BLaER1 treated with 17β-estradiol and CSF1 and Interleukin-3, amounts not matched to agents 10 nM and 100 nM (cell line): ENCODE data around the gene ANO1.

Experiments used
- H3K27ac ChIP-seq, 11 experiments: shearing (Covaris generic); formaldehyde crosslinking; 2 replicates each; pipeline ENCODE4 v1.8.1; 2022
- H3K27me3 ChIP-seq, 11 experiments: shearing (Covaris generic); formaldehyde crosslinking; 2 replicates each; pipeline ENCODE4 v1.8.1; 2022
- H3K36me3 ChIP-seq, 11 experiments: shearing (Covaris generic); formaldehyde crosslinking; 2 replicates each; pipeline ENCODE4 v1.8.1; 2022
- H3K4me1 ChIP-seq, 10 experiments: shearing (Covaris generic); formaldehyde crosslinking; 2 replicates each; pipeline ENCODE4 v1.8.1; 2022
- H3K4me2 ChIP-seq, 11 experiments: shearing (Covaris generic); formaldehyde crosslinking; 2 replicates each; pipeline ENCODE4 v1.8.1; 2022
- H3K4me3 ChIP-seq, 10 experiments: shearing (Covaris generic); formaldehyde crosslinking; 2 replicates each; pipeline ENCODE4 v1.8.1; 2022
- H3K9ac ChIP-seq, 11 experiments: shearing (Covaris generic); formaldehyde crosslinking; 2 replicates each; pipeline ENCODE4 v1.8.1; 2022
- H3K9me3 ChIP-seq, 11 experiments: shearing (Covaris generic); formaldehyde crosslinking; replicated peaks in 1 of 11; 2 replicates each; pipeline ENCODE4 v1.8.1; 2022
- H4K20me1 ChIP-seq, 11 experiments: shearing (Covaris generic); formaldehyde crosslinking; 2 replicates each; pipeline ENCODE4 v1.8.1; 2022
- Cebpa-rat ChIP-seq, 11 experiments: shearing (Covaris generic); IDR thresholded peaks; 2 replicates each; pipeline ENCODE4 v1.8.1; 2022

ANO1 gene

DNA sequence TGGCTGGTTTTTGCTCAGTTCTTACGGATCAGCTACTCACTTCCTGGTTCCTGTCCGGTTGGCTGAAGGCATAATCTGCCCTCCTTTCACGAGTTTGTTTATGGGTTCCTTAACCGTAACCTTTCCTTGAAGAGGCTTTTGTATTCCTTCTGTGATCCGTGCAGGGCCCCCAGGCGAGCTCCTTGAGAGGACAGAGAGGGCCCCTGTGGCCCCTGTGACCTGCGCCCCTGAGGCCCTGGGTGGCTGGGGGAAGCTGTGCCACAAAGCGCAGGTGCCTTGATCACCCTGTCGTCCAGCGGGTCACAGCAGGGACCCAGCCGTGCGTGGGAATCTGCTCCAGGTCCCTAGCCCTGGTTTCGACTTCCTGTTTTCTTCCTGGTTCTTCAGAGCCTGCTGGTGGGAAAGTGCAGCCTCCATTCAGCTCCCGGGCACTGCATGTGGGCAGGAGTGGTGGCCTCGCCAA, 97.2 kb downstream of the ANO1 start:
- H3K4me3 ChIP-seq = no peak overlapping the region
- no peaks in the 10 kb centered on the region for H3K9me3 ChIP-seq
- H4K20me1 ChIP-seq = no peaks in the 10 kb centered on the region
- TF ChIP-seq Cebpa-rat (IDR thresholded peaks at IDR 0.05) = no peak
- peak overlapping the region in 4 of 11 experiments; percentile 16 to 48 (median 26); a peak in 5 of 22 replicates for H3K9ac ChIP-seq
- peak overlapping the region in 8 of 11 experiments; percentile 36 to 64 (median 50); a peak in 14 of 22 replicates for H3K27ac ChIP-seq
- H3K4me1 ChIP-seq = peaks cover 9 to 20% (median 16%) of the 10 kb centered on the region in 10 experiments
- H3K27me3 ChIP-seq = no peaks in the 10 kb centered on the region
- peak overlapping the region; percentile 49 to 84 (median 71) for H3K4me2 ChIP-seq
- no peaks in the 10 kb centered on the region for H3K36me3 ChIP-seq

DNA sequence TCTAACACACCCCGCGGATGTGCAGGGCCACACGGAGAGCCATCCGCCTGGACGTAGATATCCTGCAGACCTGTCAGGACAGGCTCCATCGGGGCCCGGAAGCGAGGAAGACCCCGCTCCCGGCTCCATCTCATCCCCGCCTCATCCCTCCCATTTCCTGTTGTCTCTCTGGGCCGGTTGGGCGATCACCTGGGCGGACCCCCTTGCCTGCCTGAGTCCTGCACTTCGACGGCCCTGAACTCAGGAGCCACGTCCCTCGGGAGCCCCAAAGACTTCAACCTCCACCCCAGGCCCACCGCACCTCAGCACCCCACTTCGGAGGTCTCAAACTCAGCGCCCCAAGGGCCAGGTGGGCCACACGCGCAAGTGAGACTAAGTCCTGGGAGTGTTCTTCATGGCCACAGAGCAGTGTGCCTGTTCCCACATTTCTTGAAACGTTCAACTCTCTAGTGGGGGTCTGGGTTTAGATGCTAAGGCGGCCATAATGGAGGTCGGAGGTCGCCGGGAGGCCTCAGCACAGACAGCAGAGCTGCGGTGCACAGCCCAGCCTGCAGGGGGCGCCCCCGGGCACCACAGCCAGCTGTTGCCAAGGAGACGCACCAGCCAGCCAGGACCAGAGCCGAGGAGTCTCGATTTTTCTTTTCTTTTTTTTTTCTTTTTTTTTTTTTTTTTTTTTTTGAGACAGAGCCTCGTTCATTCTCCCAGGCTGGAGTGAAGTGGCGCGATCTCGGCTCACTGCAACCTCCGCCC, 99.0 kb downstream of the ANO1 start:
- no peak overlapping the region for H3K9ac ChIP-seq
- H3K9me3 ChIP-seq = no peaks in the 10 kb centered on the region
- H3K27me3 ChIP-seq = no peaks in the 10 kb centered on the region
- no peak overlapping the region for H3K4me3 ChIP-seq
- TF ChIP-seq Cebpa-rat (IDR thresholded peaks at IDR 0.05) = no peak
- no peaks in the 10 kb centered on the region; a peak in 1 of 22 replicates for H4K20me1 ChIP-seq
- no peaks in the 10 kb centered on the region for H3K36me3 ChIP-seq
- peaks cover 9 to 23% (median 17%) of the 10 kb centered on the region in 10 experiments for H3K4me1 ChIP-seq
- H3K4me2 ChIP-seq = no peak overlapping the region; a peak in 1 of 22 replicates
- no peak overlapping the region for H3K27ac ChIP-seq

GRCh38 chr11:70180906-70181305, 102.8 kb downstream of the ANO1 start:
- peak overlapping the region in 2 of 11 experiments; percentile 78 to 79; a peak in 4 of 22 replicates for H3K27ac ChIP-seq
- H3K9ac ChIP-seq = no peak overlapping the region
- no peak for TF ChIP-seq Cebpa-rat (IDR thresholded peaks at IDR 0.05)
- no peak overlapping the region for H3K4me3 ChIP-seq
- peaks cover 0 to 6% (median 0%) of the 10 kb centered on the region in 11 experiments; a peak in 1 of 22 replicates for H4K20me1 ChIP-seq
- no peaks in the 10 kb centered on the region for H3K36me3 ChIP-seq
- H3K4me2 ChIP-seq = no peak overlapping the region
- peaks cover 0 to 40% (median 36%) of the 10 kb centered on the region in 10 experiments; a peak in 19 of 20 replicates for H3K4me1 ChIP-seq
- no peaks in the 10 kb centered on the region for H3K27me3 ChIP-seq
- no peaks in the 10 kb centered on the region for H3K9me3 ChIP-seq

DNA sequence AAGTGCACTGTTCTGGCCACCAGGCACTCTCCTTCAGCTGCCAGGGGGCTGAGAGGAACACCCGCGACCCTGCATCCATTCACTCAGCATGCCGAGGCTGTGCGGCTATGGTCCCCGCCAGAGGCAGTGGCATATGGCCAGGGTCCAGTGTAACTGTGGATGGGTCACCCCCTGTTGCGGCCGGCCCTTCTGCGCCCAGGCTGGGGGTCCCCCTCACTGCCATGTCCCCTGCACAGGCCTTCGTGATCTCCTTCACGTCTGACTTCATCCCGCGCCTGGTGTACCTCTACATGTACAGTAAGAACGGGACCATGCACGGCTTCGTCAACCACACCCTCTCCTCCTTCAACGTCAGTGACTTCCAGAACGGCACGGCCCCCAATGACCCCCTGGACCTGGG, 104.1 kb downstream of the ANO1 start:
- TF ChIP-seq Cebpa-rat (IDR thresholded peaks at IDR 0.05) = no peak
- peak overlapping the region in 4 of 11 experiments; percentile 61 to 79 (median 74); a peak in 6 of 22 replicates for H3K27ac ChIP-seq
- no peak overlapping the region for H3K9ac ChIP-seq
- H3K4me1 ChIP-seq = peaks cover 0 to 53% (median 48%) of the 10 kb centered on the region in 10 experiments; a peak in 19 of 20 replicates
- H3K9me3 ChIP-seq = no peaks in the 10 kb centered on the region
- no peak overlapping the region for H3K4me3 ChIP-seq
- H4K20me1 ChIP-seq = peaks cover 0 to 11% (median 0%) of the 10 kb centered on the region in 11 experiments; a peak in 1 of 22 replicates
- H3K36me3 ChIP-seq = no peaks in the 10 kb centered on the region
- H3K27me3 ChIP-seq = no peaks in the 10 kb centered on the region
- peak overlapping the region in 4 of 11 experiments; percentile 82 to 94 (median 90); a peak in 4 of 22 replicates for H3K4me2 ChIP-seq

DNA sequence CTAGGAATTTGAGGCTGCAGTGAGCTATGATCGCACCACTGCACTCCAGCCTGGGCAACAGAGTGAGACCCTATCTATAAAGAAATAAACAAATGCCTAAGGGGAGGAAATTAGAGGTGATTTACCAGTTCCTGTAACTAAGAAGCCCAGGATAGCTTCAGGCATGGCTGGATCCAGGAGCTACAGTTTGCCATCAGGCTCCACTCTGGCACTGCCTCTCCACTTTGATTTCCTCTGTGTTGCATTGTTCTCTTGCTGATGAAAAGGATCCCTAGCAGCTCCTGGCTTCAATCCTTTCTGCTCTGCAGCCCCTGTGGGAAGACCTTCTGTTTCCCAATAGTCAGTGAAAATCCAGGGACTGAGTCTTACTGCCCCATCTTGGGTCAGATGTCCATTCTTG, 104.9 kb downstream of the ANO1 start:
- no peaks in the 10 kb centered on the region for H3K36me3 ChIP-seq
- H3K9me3 ChIP-seq = no peaks in the 10 kb centered on the region
- peak overlapping the region; percentile 18 to 95 (median 89); a peak in 19 of 22 replicates for H3K4me2 ChIP-seq
- no peak for TF ChIP-seq Cebpa-rat (IDR thresholded peaks at IDR 0.05)
- H3K9ac ChIP-seq = peak overlapping the region in 7 of 11 experiments; percentile 2 to 66 (median 21); a peak in 10 of 22 replicates
- peak overlapping the region in 6 of 11 experiments; percentile 61 to 79 (median 70); a peak in 13 of 22 replicates for H3K27ac ChIP-seq
- no peaks in the 10 kb centered on the region for H3K27me3 ChIP-seq
- peaks cover 0 to 55% (median 51%) of the 10 kb centered on the region in 10 experiments; a peak in 19 of 20 replicates for H3K4me1 ChIP-seq
- 0 out of 20 replicates have a peak overlapping the region, but pooled peaks of 1 of the 10 experiments have one; percentile 28 for H3K4me3 ChIP-seq
- H4K20me1 ChIP-seq = peaks cover 0 to 15% (median 0%) of the 10 kb centered on the region in 11 experiments; a peak in 1 of 22 replicates

DNA sequence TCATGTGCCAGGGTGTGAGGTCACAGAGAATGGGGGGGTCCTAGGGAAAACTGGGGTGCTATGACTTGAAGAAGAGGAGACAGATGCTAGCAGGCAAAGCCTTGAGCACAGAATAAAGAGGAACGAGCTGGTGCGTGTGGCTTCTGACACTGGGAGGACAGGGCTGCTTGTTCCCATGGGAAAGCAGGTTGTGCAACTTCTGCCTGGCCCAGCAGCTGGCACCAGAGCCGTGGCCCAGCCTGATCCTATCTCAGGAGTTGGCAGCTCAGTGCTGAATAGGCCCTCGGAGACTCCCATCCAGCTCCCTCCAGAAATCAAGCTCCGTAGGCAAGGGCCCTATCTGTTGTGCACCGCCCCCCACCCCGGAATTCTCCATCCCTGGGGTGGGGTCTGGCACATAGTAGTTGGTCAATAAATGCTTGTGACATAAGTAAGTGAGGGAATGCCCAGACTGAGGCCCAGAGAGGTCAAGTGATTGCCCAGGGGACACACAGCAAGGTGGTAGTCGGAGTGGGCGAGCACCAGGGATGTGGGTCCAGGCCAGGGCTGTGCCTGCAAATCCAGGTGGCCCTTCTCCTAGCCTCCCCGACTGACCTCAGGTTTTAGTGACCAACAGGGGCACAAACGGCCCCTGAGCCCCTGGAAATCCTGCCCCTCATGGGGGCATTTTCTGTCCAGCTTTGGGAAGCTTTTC, 105.5 kb downstream of the ANO1 start:
- Histone ChIP-seq H3K4me2 (peak overlapping the region; percentile 18 to 95 (median 89); a peak in 20 of 22 replicates), H3K9ac (peak overlapping the region in 7 of 11 experiments; percentile 3 to 66 (median 38); a peak in 12 of 22 replicates), H3K27ac (peak overlapping the region in 7 of 11 experiments; percentile 35 to 79 (median 69); a peak in 15 of 22 replicates), H3K36me3 (no peaks in the 10 kb centered on the region), H4K20me1 (peaks cover 0 to 15% (median 0%) of the 10 kb centered on the region in 11 experiments; a peak in 1 of 22 replicates), H3K27me3 (no peaks in the 10 kb centered on the region), H3K4me1 (peaks cover 0 to 55% (median 51%) of the 10 kb centered on the region in 10 experiments; a peak in 19 of 20 replicates), H3K4me3 (peak overlapping the region in 2 of 10 experiments; percentile 26 to 28; a peak in 1 of 20 replicates), H3K9me3 (no peaks in the 10 kb centered on the region)
- peak in 8 of 11 experiments; percentile 45 to 97 (median 90); a peak in 14 of 22 replicates for TF ChIP-seq Cebpa-rat (IDR thresholded peaks at IDR 0.05)

DNA sequence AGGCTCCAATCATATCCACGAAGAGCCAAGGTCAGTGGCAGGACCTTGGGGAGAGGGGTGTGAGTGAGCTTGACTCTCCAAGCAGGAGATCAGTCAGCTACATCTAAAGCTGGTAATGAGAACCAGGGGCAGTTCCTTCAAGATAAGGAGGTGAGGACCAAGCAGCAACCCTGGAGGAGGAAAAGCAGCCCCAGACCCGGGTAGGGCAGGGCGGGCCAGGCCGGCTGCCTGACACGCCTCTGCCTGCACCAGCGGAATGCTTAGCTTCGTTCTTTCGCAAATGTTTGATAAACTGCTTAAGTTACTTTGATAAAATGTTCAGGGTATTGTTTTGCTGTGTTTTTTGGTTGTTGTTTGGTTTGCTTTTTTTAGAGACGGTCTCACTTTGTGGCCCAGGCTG, 106.3 kb downstream of the ANO1 start:
- Histone ChIP-seq H3K4me2 (peak overlapping the region in 10 of 11 experiments; percentile 18 to 95 (median 90); a peak in 19 of 22 replicates), H3K27me3 (no peaks in the 10 kb centered on the region), H3K4me3 (no peak overlapping the region), H3K9ac (peak overlapping the region in 7 of 11 experiments; percentile 3 to 66 (median 38); a peak in 11 of 22 replicates), H3K4me1 (peaks cover 0 to 55% (median 51%) of the 10 kb centered on the region in 10 experiments; a peak in 19 of 20 replicates), H4K20me1 (peaks cover 0 to 15% (median 0%) of the 10 kb centered on the region in 11 experiments; a peak in 1 of 22 replicates), H3K36me3 (no peaks in the 10 kb centered on the region), H3K27ac (peak overlapping the region in 7 of 11 experiments; percentile 35 to 79 (median 69); a peak in 12 of 22 replicates), H3K9me3 (no peaks in the 10 kb centered on the region)
- TF ChIP-seq Cebpa-rat (IDR thresholded peaks at IDR 0.05) = no peak

DNA sequence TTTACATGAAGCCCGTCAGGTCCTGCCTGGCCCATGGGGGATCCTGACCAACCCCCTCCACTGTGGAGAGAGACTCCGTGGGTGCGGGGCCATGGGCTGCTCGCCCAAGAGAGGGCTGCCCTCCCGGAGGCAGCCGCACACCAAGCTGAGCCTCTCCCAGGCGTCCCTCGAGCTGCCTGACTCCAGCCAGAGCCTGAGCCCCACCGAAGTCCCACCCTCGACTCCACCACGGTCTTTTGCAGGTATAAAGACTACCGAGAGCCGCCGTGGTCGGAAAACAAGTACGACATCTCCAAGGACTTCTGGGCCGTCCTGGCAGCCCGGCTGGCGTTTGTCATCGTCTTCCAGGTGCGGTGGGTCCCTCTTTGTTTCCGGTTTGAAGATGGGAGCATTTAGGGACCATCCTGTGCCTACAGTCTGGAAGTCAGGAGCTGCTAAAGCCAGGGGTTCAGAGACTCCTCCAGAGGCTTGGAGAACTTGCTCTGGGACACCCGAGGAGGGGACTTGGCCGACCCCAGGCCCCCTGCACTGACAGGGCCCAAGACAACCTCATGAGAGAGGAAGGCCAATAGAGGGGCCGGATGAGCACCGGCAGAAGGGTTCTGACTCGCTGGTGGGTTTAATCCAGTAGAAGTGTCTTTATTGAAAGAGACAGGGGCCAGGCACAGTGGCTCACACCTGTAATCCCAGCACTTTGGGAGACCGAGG, 107.4 kb downstream of the ANO1 start:
- H3K27me3 ChIP-seq = no peaks in the 10 kb centered on the region
- peak overlapping the region in 4 of 11 experiments; percentile 4 to 64 (median 31); a peak in 3 of 22 replicates for H3K9ac ChIP-seq
- TF ChIP-seq Cebpa-rat (IDR thresholded peaks at IDR 0.05) = no peak
- H3K9me3 ChIP-seq = no peaks in the 10 kb centered on the region
- H3K27ac ChIP-seq = peak overlapping the region in 6 of 11 experiments; percentile 6 to 79 (median 26); a peak in 8 of 22 replicates
- peaks cover 0 to 15% (median 0%) of the 10 kb centered on the region in 11 experiments; a peak in 1 of 22 replicates for H4K20me1 ChIP-seq
- H3K36me3 ChIP-seq = no peaks in the 10 kb centered on the region
- peaks cover 0 to 55% (median 51%) of the 10 kb centered on the region in 10 experiments; a peak in 19 of 20 replicates for H3K4me1 ChIP-seq
- H3K4me2 ChIP-seq = peak overlapping the region in 9 of 11 experiments; percentile 7 to 95 (median 90); a peak in 16 of 22 replicates
- no peak overlapping the region for H3K4me3 ChIP-seq
